A549 (cell line): ENCODE results near the gene KCNA1. TPM values are rescaled to one million over a fixed set of nuclear protein-coding genes. Genes with fewer than 3 reads are reported as not detected.

Source experiments
- ATAC-seq, 2 experiments: fragments of 200-7000 bp in 1 of 2; fragments of >200 bp in 1 of 2; cut with Nextera tagmentation in 1 of 2; cut with Tn5 transposase in 1 of 2; 3 replicates each; pipeline versions ENCODE4 v1.8.0 to v1.9.1; 2018 to 2020; ENCODE audit warnings: mild to moderate bottlenecking in 1 of 2, moderate library complexity in 1 of 2
- CTCF ChIA-PET: fragments of 300-600 bp; sonication (Branson Sonifier 250); formaldehyde crosslinking; extraction: SDS; loops from one replicate; lab custom pipeline; 2021; ENCODE audit warnings: antibody characterized with exemption, inconsistent platforms; lab: Yijun Ruan, JAX
- POLR2A ChIA-PET: fragments of 350-600 bp; formaldehyde crosslinking; extraction: SDS; loops from one replicate; lab custom pipeline; 2021; ENCODE audit warnings: antibody characterized with exemption, inconsistent platforms; lab: Yijun Ruan, JAX
- DNase-seq, 2 experiments: peaks; one replicate each; pipeline versions ENCODE4 v3.0.0 to v3.0.0-alpha.2; 2011 to 2016; ENCODE audit warnings: low read depth in 1 of 2, low spot score in 1 of 2
- FAIRE-seq: peaks from 2 replicates; lab custom pipeline; 2011; peaks lifted over from hg19 to GRCh38; lab: Jason Lieb, UNC
- H3K27ac ChIP-seq, 2 experiments: fragments of >200 bp; sonication (Bioruptor Twin); formaldehyde crosslinking; 3 replicates each; pipeline ENCODE4 v1.5.1; 2016 to 2017
- H3K4me1 ChIP-seq: fragments of >200 bp; sonication (Bioruptor Twin); formaldehyde crosslinking; 3 replicates; pipeline ENCODE4 v1.6.1; 2016
- H3K4me2 ChIP-seq: fragments of >200 bp; sonication (Bioruptor Twin); formaldehyde crosslinking; 3 replicates; pipeline ENCODE4 v1.6.1; 2016
- H3K4me3 ChIP-seq: fragments of >200 bp; sonication (Bioruptor Twin); formaldehyde crosslinking; 3 replicates; pipeline ENCODE4 v1.5.1; 2016
- H3K9me3 ChIP-seq: fragments of >200 bp; sonication (Bioruptor Twin); formaldehyde crosslinking; 3 replicates; pipeline ENCODE4 v1.6.1; 2016
- BHLHE40 ChIP-seq: IDR thresholded peaks from 2 replicates; pipeline ENCODE4 v1.6.1; 2012; ENCODE audit warnings: low read depth, low read length, inconsistent platforms
- CBX8 ChIP-seq: fragments of 200-600 bp; sonication (generic); IDR thresholded peaks from 2 replicates; pipeline ENCODE4 v1.6.1; 2016
- EHMT2 ChIP-seq: fragments of 200-600 bp; sonication (generic); IDR thresholded peaks from 2 replicates; pipeline ENCODE4 v1.6.1; 2016; ENCODE audit warnings: antibody characterized with exemption, low read depth, mild to moderate bottlenecking, moderate library complexity
- ESRRA ChIP-seq: fragments of 150-350 bp; IDR thresholded peaks from 2 replicates; pipeline ENCODE4 v1.6.1; 2014; ENCODE audit warnings: mild to moderate bottlenecking, low read length, borderline replicate concordance
- FOSB ChIP-seq: fragments of 250-450 bp; sonication (Bioruptor Pico); IDR thresholded peaks from 2 replicates; pipeline ENCODE4 v1.5.0; 2020; ENCODE audit warnings: mild to moderate bottlenecking, moderate library complexity
- FOSL2 ChIP-seq, 2 experiments: fragments of 450-650 bp in 1 of 2; fragments of >200 bp in 1 of 2; sonication (Bioruptor Twin) in 1 of 2; formaldehyde crosslinking; IDR thresholded peaks; 2 replicates each; pipeline versions ENCODE4 v1.5.0 to v1.6.1; 2016 to 2020; ENCODE audit warnings: mild to moderate bottlenecking in 1 of 2, moderate library complexity in 1 of 2
- GATA3 ChIP-seq: IDR thresholded peaks from 2 replicates; pipeline ENCODE4 v1.6.1; 2012; ENCODE audit warnings: borderline replicate concordance
- HEYL ChIP-seq: fragments of 250-450 bp; sonication (Bioruptor Pico); IDR thresholded peaks from 2 replicates; pipeline ENCODE4 v1.8.0; 2021; ENCODE audit warnings: mild to moderate bottlenecking, moderate library complexity
- HOXA7 ChIP-seq: fragments of 250-450 bp; sonication (Bioruptor Pico); IDR thresholded peaks from 2 replicates; pipeline ENCODE4 v1.5.0; 2020; ENCODE audit warnings: mild to moderate bottlenecking, moderate library complexity
- JUN ChIP-seq, 2 experiments: fragments of >200 bp; sonication (Bioruptor Twin); formaldehyde crosslinking; IDR thresholded peaks; 2 replicates in 1 of 2; 3 replicates in 1 of 2; pipeline ENCODE4 v1.6.1; 2016 to 2017
- MAZ ChIP-seq: fragments of 150-350 bp; IDR thresholded peaks from 2 replicates; pipeline ENCODE4 v1.6.1; 2014; ENCODE audit warnings: antibody characterized with exemption, low read depth, low read length, borderline replicate concordance
- NFE2L2 ChIP-seq: fragments of 150-350 bp; conservative IDR thresholded peaks from 2 replicates; pipeline ENCODE4 v1.6.1; 2014; ENCODE audit warnings: low read length
- PHF8 ChIP-seq: fragments of 200-600 bp; sonication (generic); IDR thresholded peaks from 2 replicates; pipeline ENCODE4 v1.6.1; 2016; ENCODE audit warnings: low read depth, mild to moderate bottlenecking, antibody characterized with exemption, moderate library complexity, borderline replicate concordance
- POLR2AphosphoS2 ChIP-seq: conservative IDR thresholded peaks from 2 replicates; pipeline ENCODE4 v1.6.1; 2012; ENCODE audit warnings: low read length, improper control_type of control experiment, inconsistent platforms
- RARB ChIP-seq: fragments of 250-450 bp; sonication (Bioruptor Pico); IDR thresholded peaks from 2 replicates; pipeline ENCODE4 v1.8.0; 2021; ENCODE audit warnings: mild to moderate bottlenecking, moderate library complexity
- REST ChIP-seq: fragments of 200-600 bp; sonication (generic); IDR thresholded peaks from 2 replicates; pipeline ENCODE4 v1.6.1; 2016; ENCODE audit warnings: antibody characterized with exemption, mild to moderate bottlenecking, moderate library complexity
- RFX5 ChIP-seq: fragments of 450-650 bp; IDR thresholded peaks from 2 replicates; pipeline ENCODE4 v1.7.1; 2014; ENCODE audit warnings: antibody characterized with exemption, mild to moderate bottlenecking, moderate library complexity
- RNF2 ChIP-seq: fragments of 200-600 bp; sonication (generic); IDR thresholded peaks from 2 replicates; pipeline ENCODE4 v1.6.1; 2016; ENCODE audit warnings: low read depth, mild to moderate bottlenecking, antibody characterized with exemption, moderate library complexity, borderline replicate concordance
- SREBF2 ChIP-seq: fragments of 450-650 bp; IDR thresholded peaks from 2 replicates; pipeline ENCODE4 v1.6.1; 2014; ENCODE audit warnings: mild to moderate bottlenecking, moderate library complexity
- TFCP2L1 ChIP-seq: fragments of 250-450 bp; sonication (Bioruptor Pico); IDR thresholded peaks from 2 replicates; pipeline ENCODE4 v1.5.0; 2021; ENCODE audit warnings: mild to moderate bottlenecking
- USF2 ChIP-seq: fragments of 450-650 bp; IDR thresholded peaks from 2 replicates; pipeline ENCODE4 v1.6.1; 2014; ENCODE audit warnings: antibody characterized with exemption
- ZC3H11A ChIP-seq: fragments of 450-650 bp; IDR thresholded peaks from 2 replicates; pipeline ENCODE4 v1.6.1; 2014; ENCODE audit warnings: antibody characterized with exemption, mild to moderate bottlenecking
- ZFP36 ChIP-seq: fragments of 450-650 bp; IDR thresholded peaks from 2 replicates; pipeline ENCODE4 v1.6.1; 2014; ENCODE audit warnings: borderline replicate concordance; ENCODE audit not compliant: partially characterized antibody
- ZSCAN20 ChIP-seq: fragments of 250-450 bp; sonication (Bioruptor Pico); IDR thresholded peaks from 2 replicates; pipeline ENCODE4 v1.8.0; 2022; ENCODE audit warnings: mild to moderate bottlenecking, moderate library complexity
- WGBS: methylation state at CpG from one replicate; pipeline ENCODE4 v1.1.6; 2017; ENCODE audit errors: missing lambda C conversion rate; 5-methylcytosine and 5-hydroxymethylcytosine counted together
- polyA plus RNA-seq, 4 experiments: library from polyadenylated mRNA; depleted of rRNA in 3 of 4; stranded (reverse); fragments of >200 nt; fragmentation: RNase III in 1 of 4; extraction: RNeasy Plus Mini Kit Qiagen cat#74134 plus additional on column Dnase treatment in 1 of 4; gene quantifications; 2 replicates in 3 of 4; 3 replicates in 1 of 4; pipeline ENCODE4 v1.2.3, GENCODE V29; 2011 to 2017

The KCNA1 gene
- polyA plus RNA-seq, 2 of the 4 experiments (the other 2 are of a cell fraction): not detected

- Histone ChIP-seq H3K4me3 (no peak overlapping the region), H3K4me1 (no peaks in the 10 kb centered on the region), H3K4me2 (no peak overlapping the region), H3K9me3 (no peaks in the 10 kb centered on the region), H3K27ac (no peak overlapping the region)
- ATAC-seq (no peak), FAIRE-seq (no peak), DNase-seq (no peak)
- TF ChIP-seq NFE2L2 (no peak), HOXA7 (CRISPR knock-in tag) (no peak), JUN (IDR thresholded peaks at IDR 0.05) (no peak), MAZ (no peak), EHMT2 (no peak), ESRRA (no peak), CBX8 (no peak), FOSL2 (IDR thresholded peaks at IDR 0.05) (no peak), FOSL2 (CRISPR knock-in tag; IDR thresholded peaks at IDR 0.05) (no peak), RNF2 (no peak), TFCP2L1 (no peak), RFX5 (no peak), ZFP36 (no peak), SREBF2 (no peak), ZC3H11A (no peak), FOSB (CRISPR knock-in tag) (no peak), USF2 (no peak), ZSCAN20 (CRISPR knock-in tag) (no peak), REST (no peak)
- 2% methylated on average over 6 of the region's 6 CpGs for WGBS
- ChIA-PET CTCF (interaction anchor here (0.6 to 1.7 kb wide), 3 partner anchors 10 to 103 kb away, joined by 3 to 4 read pairs (median 4); no protein-coding TSS in a partner anchor), POLR2A (no interaction called here)
These were observed 49.1 kb downstream of the KCNA1 start for GRCh38 chr12:4958697-4959375.

- Histone ChIP-seq H3K4me2 (no peak overlapping the region), H3K9me3 (no peaks in the 10 kb centered on the region)
- no peak for TF ChIP-seq ZC3H11A
- no peak for TF ChIP-seq POLR2AphosphoS2
- TF ChIP-seq RARB (CRISPR knock-in tag): no peak
- no peak for TF ChIP-seq HEYL
- TF ChIP-seq PHF8: no peak
- TF ChIP-seq GATA3: no peak
- no peak for TF ChIP-seq BHLHE40
- TF ChIP-seq, all 56 proteins: peak for 0
- 6% methylated on average over 4 of the region's 4 CpGs for WGBS
- FAIRE-seq: no peak
- no peaks in the 10 kb centered on the region for H3K4me1 ChIP-seq
- H3K4me3 ChIP-seq: no peak overlapping the region
- ChIA-PET CTCF (interaction anchor here (0.6 to 0.9 kb wide), 2 partner anchors 10 to 102 kb away, joined by 3 read pairs; no protein-coding TSS in a partner anchor), POLR2A (no interaction called here)
- no peak for ATAC-seq
- no peak for DNase-seq
- no peak overlapping the region for H3K27ac ChIP-seq
These were observed 49.7 kb downstream of the KCNA1 start for GRCh38 chr12:4959381-4959780.
